Measurements from ENCODE around the gene CRY2. TPM values are rescaled to one million over a fixed set of nuclear protein-coding genes. Genes with fewer than 3 reads are reported as not detected.
"Not testable (repeated sequence)": the region's sequence is repeated elsewhere in the genome, so short reads cannot be mapped to it uniquely, and the experiment has no call there.

The CRY2 gene
- total RNA-seq, 1 experiment from 2014 or later, result 6.5 TPM

DNA sequence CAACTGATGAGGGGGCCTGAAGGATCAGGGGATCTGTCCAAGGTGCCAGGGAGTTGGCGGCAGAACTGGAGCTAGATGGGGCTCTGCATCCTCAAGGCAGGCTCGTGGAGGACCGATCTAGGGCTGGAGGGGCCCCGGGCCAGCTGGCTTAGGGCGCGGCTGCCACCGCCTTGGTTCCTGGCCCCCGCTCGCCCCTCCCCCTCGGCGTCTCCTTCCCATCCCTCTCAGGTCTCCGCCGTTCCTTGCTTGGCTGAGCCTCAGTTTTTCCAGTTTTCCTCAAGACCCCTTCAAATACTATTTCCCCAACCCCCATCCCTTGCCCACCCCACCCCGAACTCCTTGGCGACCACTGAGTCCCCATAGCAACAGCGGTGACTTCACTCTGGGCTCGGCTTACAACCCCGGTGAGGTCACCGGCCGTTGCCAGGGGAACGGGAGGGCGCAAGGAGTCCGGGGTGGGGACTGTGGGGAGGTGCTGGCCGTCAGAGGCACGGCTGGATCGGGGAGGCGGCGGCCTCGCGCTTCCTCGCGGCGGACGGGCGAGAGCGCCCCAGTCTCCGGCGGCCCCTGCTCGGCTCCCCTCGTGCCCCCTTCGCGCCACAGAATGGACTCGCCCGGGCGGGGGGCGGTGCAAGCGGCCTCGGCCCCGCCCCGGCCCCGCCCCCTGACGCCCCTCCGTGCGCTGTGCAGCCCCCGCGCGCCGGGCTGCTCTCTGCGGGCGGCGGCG lies 52.3 kb downstream of the CRY2 start:
- DNase-seq, result peak; percentile 90
- Histone ChIP-seq H3K4me3 (peak overlapping the region; percentile 55), H3K9me3 (no peaks in the 10 kb centered on the region), H3K27me3 (no peaks in the 10 kb centered on the region), H3K36me3 (no peaks in the 10 kb centered on the region)

DNA sequence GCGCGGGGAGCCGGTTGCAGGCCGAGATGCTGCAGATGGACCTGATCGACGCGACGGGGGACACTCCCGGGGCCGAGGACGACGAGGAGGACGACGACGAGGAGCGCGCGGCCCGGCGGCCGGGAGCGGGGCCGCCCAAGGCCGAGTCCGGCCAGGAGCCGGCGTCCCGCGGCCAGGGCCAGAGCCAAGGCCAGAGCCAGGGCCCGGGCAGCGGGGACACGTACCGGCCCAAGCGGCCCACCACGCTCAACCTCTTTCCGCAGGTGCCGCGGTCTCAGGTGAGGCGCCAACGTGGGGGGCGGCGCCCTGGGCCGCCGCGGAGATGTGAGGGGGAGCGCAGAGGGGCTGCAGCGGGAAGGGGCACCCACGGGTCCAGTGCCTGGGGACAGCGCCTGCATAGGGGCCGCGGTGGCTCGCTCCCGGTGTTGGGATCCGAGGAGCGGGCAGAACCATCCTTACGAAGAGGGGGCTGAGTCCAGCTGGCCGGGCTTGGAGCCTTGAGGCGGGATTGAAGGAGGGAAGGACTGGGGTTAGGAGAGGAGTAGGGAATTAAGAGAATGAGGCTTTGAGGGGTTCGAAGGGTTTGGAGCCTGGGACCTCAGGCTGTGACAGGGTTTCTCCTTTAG lies 53.0 kb downstream of the CRY2 start:
- not testable (repeated sequence) for DNase-seq, H3K36me3 ChIP-seq, H3K9me3 ChIP-seq, H3K27me3 ChIP-seq
- peak overlapping the region; percentile 55 for H3K4me3 ChIP-seq

DNA sequence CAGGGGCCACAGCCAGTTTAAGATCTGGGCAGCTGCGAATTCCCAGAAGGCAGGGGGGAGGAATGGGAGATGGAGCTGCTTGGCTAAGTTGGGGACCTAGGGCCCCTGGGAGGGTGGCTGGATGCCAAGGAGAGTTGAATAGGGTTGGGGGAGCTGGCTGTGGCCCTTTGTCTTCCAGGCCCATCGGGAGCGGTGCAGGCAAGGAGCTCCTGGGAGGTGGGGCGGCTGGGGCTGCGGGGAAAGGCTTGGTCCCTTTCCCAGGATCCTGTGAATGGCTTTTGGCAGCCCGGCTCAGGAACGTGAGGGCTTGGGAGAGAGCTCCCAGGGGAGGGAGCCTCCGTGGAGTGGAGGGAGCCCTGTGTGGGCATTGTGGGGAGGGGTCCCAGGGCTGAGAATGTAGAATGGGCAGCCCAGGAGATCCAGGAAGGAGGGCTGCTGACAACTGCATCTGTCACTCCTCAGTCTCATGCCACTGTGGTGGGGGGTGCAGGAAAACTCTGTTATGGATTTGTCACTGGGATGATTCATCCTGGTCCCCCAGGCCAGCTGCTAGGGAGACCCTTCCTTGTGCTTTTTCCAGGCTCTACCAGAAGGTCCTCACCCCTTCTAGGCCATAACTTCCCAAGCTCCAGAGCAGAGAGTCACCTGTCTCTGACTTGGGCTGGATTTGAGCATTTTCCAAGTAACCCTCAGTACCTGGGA lies 53.8 kb downstream of the CRY2 start:
- Histone ChIP-seq H3K27me3 (no peaks in the 10 kb centered on the region), H3K9me3 (no peaks in the 10 kb centered on the region), H3K36me3 (no peaks in the 10 kb centered on the region), H3K4me3 (no peak overlapping the region)
- DNase-seq, result no peak

DNA sequence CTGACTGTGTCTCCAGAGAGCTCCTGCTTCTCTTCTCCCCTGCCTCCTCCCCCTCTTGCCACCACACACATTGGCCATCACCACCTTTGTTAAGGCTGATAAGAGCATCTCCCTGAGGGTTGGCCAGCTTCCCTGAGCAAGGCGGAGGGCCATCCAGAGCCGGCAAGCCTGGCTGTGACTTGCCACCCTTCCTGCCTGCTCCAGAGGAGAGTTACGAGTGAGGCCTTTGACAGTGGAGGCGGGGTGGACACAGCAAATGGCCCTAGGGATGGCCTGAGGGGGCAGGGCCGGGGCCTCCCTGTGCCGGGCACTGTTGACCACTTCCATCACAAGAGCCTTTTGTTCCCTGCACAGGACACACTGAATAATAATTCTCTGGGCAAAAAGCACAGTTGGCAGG lies 54.4 kb downstream of the CRY2 start:
- Histone ChIP-seq H3K36me3 (no peaks in the 10 kb centered on the region), H3K4me3 (no peak overlapping the region), H3K27me3 (no peaks in the 10 kb centered on the region), H3K9me3 (no peaks in the 10 kb centered on the region)
- DNase-seq, result no peak

DNA sequence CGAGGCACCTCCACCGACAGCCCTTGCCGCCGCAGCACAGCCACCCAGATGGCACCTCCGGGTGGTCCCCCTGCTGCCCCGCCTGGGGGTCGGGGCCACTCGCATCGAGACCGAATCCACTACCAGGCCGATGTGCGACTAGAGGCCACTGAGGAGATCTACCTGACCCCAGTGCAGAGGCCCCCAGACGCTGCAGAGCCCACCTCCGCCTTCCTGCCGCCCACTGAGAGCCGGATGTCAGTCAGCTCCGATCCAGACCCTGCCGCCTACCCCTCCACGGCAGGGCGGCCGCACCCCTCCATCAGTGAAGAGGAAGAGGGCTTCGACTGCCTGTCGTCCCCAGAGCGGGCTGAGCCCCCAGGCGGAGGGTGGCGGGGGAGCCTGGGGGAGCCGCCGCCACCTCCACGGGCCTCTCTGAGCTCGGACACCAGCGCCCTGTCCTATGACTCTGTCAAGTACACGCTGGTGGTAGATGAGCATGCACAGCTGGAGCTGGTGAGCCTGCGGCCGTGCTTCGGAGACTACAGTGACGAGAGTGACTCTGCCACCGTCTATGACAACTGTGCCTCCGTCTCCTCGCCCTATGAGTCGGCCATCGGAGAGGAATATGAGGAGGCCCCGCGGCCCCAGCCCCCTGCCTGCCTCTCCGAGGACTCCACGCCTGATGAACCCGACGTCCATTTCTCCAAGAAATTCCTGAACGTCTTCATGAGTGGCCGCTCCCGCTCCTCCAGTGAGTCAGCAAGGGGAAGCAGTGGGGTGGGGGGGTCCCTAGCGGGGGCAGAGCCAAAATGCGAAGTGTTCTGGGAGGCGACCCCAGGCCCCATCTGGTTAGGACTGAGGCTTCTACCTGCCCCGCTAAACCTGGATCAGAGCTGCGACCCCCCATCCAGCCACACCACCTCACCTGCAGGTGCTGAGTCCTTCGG lies 55.4 kb downstream of the CRY2 start:
- no peaks in the 10 kb centered on the region for H3K36me3 ChIP-seq
- no peak overlapping the region for H3K4me3 ChIP-seq
- DNase-seq, result no peak
- no peaks in the 10 kb centered on the region for H3K27me3 ChIP-seq
- H3K9me3 ChIP-seq, result no peaks in the 10 kb centered on the region

DNA sequence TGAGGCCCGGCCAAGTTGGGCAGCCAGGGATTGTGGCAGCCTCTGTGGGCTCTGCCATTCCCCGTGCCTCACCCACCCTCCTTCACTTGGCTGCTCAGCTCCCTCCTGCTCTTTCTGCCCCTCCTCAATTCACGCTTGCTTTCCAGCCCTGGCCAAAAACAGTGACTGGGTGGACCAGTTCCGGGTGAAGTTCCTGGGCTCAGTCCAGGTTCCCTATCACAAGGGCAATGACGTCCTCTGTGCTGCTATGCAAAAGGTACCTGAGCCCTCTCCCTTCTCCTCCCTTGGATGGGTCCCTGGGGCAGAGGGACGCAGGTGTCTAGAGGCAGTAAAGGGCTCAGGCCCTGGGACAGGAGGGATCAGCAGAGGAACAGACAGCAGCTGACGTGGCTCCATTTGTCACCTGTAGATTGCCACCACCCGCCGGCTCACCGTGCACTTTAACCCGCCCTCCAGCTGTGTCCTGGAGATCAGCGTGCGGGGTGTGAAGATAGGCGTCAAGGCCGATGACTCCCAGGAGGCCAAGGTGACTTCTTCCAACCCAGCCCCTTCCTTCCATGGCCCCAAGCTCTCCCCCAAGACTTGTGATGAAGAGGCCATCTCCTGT lies 57.1 kb downstream of the CRY2 start:
- Histone ChIP-seq H3K36me3 (no peaks in the 10 kb centered on the region), H3K27me3 (no peaks in the 10 kb centered on the region), H3K9me3 (no peaks in the 10 kb centered on the region), H3K4me3 (no peak overlapping the region)
- no peak for DNase-seq

DNA sequence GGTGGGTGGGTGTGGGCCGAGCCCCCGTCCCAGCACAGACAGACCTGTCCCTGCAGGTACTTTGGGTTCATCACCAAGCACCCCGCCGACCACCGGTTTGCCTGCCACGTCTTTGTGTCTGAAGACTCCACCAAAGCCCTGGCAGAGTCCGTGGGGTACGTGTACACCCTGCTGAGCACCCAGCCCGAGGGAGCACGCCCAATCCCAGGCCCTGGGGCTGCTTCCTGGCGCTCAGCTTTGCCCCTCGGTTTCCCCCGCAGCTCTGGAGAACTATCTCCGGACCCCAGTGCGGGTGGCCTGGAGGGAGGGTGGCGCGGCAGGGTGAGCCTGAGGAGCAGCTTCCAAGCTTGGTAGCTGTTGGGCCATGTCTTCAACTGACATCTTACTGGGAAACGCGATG lies 57.8 kb downstream of the CRY2 start:
- no peak for DNase-seq
- Histone ChIP-seq H3K4me3 (no peak overlapping the region), H3K36me3 (no peaks in the 10 kb centered on the region), H3K27me3 (no peaks in the 10 kb centered on the region), H3K9me3 (no peaks in the 10 kb centered on the region)

DNA sequence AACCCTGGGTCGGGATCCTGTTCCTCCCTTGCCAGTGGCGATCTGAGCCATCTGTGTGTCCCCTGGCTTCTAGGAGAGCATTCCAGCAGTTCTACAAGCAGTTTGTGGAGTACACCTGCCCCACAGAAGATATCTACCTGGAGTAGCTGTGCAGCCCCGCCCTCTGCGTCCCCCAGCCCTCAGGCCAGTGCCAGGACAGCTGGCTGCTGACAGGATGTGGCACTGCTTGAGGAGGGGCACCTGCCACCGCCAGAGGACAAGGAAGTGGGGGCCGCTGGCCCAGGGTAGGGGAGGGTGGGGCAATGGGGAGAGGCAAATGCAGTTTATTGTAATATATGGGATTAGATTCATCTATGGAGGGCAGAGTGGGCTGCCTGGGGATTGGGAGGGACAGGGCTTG lies 58.3 kb downstream of the CRY2 start:
- not testable (repeated sequence) for H3K4me3 ChIP-seq, H3K27me3 ChIP-seq, H3K9me3 ChIP-seq, DNase-seq, H3K36me3 ChIP-seq

DNA sequence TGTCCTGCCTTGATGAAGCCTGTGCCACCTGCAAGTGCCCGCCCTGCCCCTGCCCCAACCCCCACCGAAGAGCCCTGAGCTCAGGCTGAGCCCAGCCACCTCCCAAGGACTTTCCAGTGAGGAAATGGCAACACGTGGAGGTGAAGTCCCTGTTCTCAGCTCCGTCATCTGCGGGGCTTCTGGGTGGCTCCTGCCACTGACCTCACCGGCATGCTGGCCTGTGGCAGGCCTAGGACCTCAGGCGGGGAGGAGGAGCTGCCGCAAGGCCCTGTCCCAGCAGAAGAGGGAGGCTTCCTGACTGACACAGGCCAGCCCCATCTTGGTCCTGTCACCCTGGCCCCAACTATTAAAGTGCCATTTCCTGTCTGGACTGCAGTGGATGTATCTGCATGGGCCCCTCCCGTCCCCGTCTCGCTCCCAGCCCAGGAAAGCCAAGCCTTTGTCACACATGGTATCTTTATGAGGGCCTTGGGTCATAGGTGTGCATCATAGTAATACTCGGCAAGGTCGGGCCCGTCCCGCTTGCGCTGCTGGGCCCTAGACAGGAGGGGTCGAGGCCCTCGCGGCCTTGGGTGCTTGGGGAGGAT lies 58.9 kb downstream of the CRY2 start:
- DNase-seq, result no peak
- Histone ChIP-seq H3K27me3 (no peaks in the 10 kb centered on the region), H3K4me3 (no peak overlapping the region), H3K9me3 (no peaks in the 10 kb centered on the region), H3K36me3 (no peaks in the 10 kb centered on the region; the same call in 1 of the 2 replicates)

DNA sequence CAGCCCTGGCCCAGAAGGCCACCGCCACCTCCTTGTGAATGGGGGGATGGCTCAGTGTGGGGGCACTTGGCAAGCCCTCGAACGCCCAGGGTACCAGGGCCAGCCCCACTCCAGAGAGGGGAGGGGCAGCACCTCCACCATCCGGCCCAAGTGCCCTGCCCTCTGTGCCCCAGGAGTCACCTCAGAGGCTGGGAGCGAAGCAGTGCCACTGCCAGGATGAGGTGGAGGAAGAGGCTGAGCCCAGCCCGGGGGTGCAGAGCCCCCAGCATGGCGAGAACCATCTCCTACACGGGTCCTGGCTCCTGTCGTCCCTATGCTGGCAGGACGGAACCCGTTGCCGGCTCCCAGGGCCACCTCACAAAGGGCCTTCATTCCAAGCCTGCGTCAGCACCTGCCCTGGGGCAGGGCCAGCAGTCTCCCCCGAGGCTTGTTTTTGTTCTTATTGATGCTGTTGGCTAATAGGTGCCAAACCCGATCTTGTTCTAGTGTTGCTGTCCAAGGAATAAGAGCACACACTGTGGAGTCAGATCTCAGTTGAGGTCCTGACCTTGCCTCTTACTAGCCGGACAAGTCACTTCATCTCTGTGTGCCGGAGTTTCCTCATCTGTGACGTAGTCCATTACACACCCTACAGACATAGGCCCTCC lies 59.8 kb downstream of the CRY2 start, which contains the start of gene FREY1:
Gene FREY1 (minus strand): TSS at position 307 of the 647 bp plus-strand sequence. CDS start 26 bp downstream, at position 281.
- DNase-seq, result no peak
- H3K9me3 ChIP-seq, result no peaks in the 10 kb centered on the region
- peaks cover 2% of the 10 kb centered on the region; the same call in 1 of the 2 replicates for H3K36me3 ChIP-seq
- H3K4me3 ChIP-seq, result no peak within 1 kb of the TSS
- H3K27me3 ChIP-seq, result no peaks in the 10 kb centered on the region

DNA sequence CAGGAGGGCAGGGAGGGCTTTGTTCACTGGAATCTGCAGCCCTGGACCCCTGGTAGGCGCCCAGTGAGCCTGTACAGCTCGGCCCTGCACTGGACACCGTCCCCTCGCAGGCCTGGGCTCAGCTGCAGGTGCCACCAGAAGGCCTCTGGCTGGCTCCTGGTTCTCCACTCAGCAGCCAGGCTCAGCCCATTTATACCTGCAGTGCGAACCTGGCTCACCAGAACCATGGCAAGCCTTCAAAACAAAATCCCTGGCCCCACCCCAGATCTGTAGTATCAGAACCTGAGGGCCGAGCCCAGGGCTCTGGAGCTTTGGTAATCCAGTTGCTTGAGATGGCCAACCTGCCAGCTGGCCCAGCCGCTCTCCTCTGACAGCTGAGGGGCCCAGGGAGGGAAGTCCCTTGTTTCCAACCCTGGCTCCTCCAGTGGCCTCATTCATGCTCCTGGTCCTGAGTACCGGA lies 60.7 kb downstream of the CRY2 start:
- H3K27me3 ChIP-seq, result no peaks in the 10 kb centered on the region
- H3K9me3 ChIP-seq, result no peaks in the 10 kb centered on the region
- DNase-seq, result no peak
- no peak overlapping the region for H3K4me3 ChIP-seq
- peaks cover 2% of the 10 kb centered on the region; the same call in 1 of the 2 replicates for H3K36me3 ChIP-seq

DNA sequence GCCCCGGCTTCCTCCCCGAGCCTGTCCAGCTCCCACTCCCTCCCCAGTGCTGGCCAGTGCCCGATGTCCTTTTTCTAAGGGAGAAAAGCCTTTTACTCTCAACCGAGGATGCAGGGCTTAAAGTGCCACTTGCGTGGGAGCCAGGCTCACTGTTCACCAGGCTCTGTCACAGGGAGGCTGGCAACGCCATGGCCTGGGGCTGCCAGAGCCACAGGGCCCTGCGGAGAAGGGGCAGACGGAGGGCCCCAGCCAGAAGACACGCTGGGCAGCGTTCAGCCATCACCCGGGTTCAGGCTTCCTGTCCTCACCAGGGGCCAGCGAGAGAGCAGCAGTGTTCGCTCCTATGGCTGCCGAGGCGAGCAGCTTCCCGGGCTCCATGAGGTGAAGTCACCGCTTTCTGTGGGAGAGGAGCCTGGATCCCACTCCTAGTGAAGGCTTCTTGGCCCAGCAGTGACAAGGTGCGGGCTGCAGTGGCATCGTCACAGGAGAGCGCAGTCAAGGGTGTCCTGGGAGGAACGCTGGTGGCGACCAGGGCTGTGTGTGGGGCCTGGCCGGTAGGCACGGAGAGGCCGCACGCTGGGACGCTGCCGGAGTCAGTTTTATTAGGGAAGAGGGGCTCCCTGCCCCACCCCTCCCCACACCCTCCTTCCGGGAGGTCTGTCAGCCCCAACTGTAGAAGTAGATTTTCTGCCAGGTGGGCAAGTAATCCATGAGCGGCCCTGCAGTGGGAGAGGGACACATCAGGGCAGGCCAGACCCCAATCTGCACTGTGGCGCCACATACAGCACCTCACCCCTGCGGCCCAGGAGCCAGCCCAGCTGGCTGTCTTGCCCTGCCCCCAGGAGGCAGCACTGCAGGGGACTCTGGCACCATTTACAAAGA lies 62.6 kb downstream of the CRY2 start:
- Histone ChIP-seq H3K4me3 (no peak overlapping the region), H3K27me3 (no peaks in the 10 kb centered on the region), H3K9me3 (no peaks in the 10 kb centered on the region), H3K36me3 (peaks cover 6% of the 10 kb centered on the region)
- no peak for DNase-seq

DNA sequence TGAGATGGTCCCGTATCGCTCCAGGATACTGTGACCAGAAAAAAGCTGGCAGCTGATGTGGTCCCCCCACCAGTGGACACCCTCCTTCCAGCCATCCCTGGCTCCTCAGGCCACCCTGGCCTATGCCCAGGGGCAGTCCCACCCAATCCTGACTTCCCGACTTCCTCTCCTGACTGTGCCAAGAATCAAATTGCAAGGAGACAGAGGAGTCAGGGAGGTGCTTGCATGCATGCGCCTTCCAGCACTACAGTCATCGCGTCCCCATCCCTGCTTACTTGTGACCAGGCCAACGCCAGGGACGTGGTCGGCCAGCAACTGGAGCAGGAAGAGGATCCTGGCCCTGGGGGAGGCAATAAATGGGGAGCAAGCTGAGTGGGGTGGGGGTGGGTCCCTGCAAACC lies 63.3 kb downstream of the CRY2 start:
- peaks cover 9% of the 10 kb centered on the region for H3K36me3 ChIP-seq

DNA sequence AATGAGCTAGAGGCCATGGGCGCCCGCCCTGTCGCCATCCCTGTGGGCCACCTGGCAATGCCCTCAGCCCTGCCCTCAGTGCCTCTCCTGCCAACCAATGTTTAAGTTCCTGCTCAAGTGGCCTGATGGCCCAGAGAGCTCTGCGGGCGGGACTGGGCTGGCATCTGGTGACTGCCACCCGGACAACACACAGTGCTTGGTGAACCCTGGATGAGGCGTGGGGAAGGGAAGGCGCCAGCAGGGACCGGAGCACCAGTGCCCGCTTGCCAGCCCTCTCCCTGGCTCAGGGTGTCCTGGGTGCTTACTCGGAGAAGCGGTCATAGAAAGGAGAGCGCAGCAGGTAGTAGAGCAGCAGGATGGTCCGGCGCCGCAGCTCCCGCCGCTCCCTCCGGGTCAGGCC lies 66.2 kb downstream of the CRY2 start:
- H3K27me3 ChIP-seq, result no peaks in the 10 kb centered on the region
- DNase-seq, result no peak
- H3K9me3 ChIP-seq, result no peaks in the 10 kb centered on the region
- H3K4me3 ChIP-seq, result no peak overlapping the region
- H3K36me3 ChIP-seq, result peaks cover 16% of the 10 kb centered on the region

More for the DNA sequence above, 63.3 kb downstream of the CRY2 start:
- Histone ChIP-seq H3K4me3 (no peak overlapping the region), H3K9me3 (no peaks in the 10 kb centered on the region), H3K27me3 (no peaks in the 10 kb centered on the region)
- no peak for DNase-seq

All from MG63 (cell line).